GM10847 (cell line): ENCODE measurements around the gene SEMA5B.

ENCODE experiments used
- POLR2A ChIP-seq: IDR thresholded peaks from 2 replicates; pipeline ENCODE4 v1.6.1; 2011; ENCODE audit not compliant: insufficient read length; ENCODE audit errors: extremely low read depth

SEMA5B gene

GRCh38 chr3:122943828-122944190, 83.8 kb downstream of the SEMA5B start:
- no peak for TF ChIP-seq POLR2A

GRCh38 chr3:122942937-122943827, 84.4 kb downstream of the SEMA5B start:
- no peak for TF ChIP-seq POLR2A

- TF ChIP-seq POLR2A, result no peak
These were observed 85.3 kb downstream of the SEMA5B start for GRCh38 chr3:122942239-122942638.

DNA sequence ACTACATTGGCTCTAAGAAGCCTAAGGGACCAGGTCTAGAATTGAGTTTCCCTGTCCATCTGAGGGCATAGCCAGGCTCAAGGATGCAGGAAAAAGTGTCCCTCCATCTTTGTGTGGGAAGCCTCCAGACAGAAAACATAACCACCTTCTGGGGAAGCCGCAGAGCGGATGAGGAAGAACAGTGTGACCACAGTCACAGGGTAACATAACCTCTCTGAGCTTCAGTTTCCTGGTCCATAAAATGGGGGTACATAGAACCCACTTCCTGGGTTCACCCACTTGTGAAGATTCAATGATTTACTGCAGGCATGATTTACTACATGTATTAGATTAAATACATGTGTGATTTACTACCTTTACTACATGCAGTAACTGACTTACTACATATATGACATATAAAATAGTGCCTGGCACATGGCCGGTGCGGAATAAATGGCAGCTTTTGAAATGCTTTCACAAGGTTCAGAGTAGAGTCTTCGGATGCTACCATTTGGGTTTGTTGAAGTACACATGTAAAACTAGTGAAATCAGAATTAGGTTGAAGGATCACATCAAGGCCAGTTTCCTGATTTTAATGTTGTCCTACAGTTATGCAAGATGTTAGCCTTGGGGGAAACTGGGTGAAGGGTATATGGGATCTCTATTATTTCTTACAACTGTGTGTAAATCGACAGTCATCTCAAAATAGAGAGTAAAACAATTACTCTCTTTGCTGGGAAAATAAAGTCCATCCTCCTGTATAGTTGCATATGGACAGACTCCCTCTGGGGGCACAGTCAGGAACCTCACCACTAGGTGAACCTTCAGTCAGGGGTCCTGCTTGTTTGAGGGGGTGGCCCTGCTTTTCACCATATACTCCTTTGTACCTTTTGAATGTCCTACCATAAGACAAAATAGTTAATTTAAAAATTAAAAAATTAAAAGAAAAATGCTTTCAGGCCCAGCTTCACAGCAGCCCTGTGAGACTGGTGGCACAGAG, 86.0 kb downstream of the SEMA5B start:
- no peak for TF ChIP-seq POLR2A

DNA sequence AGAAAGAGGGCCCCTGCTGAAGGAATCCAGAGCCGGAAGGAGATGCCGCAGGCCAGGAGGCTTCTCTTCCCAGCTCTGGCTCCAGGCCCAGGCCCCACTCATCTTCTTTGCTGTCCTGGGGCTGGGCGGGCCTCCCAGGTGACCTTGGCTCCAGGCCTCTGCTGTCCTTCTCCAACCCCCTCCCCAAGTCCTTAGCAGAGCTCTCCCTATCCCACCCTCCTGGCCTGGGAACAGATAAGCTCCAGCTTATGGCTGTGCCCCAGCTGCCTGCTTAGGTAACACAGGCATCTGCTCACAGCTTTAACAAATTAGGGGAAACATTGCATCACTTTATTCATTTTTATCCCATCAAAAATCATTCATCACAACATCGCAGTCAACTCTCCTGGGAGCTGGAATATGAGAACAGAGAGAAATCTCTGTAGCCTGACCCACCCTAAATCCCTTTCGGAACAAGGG, 86.9 kb downstream of the SEMA5B start:
- no peak for TF ChIP-seq POLR2A

DNA sequence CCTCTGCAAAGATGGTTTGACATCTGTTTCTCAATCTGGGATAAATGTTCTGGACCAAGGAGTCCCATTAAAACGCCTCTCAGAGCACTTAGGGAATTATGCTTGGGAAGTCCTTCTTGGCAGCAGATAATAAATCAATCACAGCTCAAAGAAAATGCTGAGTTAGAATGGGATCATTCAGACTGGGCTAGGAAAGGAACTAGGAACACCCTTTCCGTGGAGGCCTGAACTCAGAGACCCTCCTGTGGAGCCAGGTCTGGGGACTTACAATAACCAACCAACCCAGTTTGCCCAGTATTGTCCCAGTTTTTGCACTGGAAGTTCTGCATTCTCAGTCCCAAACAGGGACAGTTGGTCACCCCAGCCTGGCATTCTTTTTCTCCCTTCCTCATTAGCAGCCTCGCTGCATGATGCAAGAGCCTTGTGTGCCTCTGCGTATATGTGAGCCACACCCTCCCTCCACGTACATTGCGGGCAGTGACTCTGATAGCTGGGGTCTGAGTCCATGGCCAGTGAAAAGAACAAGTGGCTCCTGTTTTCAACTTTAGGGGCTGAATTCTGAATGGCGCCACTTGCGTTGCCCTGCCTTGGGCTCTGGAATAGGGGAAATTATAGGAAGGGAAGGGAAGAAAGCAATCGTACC, 88.7 kb downstream of the SEMA5B start:
- no peak for TF ChIP-seq POLR2A

DNA sequence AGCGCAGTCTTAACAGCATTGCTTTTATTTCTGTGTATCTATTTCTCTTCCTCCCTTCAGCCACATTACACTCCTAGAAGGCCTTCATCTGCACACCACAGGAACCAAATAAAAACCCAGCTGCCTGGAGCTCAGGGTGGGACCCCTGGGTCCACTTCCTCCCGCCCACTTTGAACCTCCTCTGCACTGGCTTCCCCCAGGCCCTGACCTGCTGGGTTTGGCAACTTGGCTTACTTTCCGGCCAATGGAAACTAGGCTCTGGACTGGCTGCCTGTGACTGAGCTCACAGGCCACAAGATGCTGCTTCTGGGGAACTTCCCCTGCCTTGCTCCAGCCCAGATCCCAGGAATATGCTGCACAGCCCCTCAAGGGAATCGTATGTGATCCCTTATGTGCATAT, 89.8 kb downstream of the SEMA5B start:
- no peak for TF ChIP-seq POLR2A

- TF ChIP-seq POLR2A, result no peak
These were observed 90.6 kb downstream of the SEMA5B start for GRCh38 chr3:122936986-122937385.

DNA sequence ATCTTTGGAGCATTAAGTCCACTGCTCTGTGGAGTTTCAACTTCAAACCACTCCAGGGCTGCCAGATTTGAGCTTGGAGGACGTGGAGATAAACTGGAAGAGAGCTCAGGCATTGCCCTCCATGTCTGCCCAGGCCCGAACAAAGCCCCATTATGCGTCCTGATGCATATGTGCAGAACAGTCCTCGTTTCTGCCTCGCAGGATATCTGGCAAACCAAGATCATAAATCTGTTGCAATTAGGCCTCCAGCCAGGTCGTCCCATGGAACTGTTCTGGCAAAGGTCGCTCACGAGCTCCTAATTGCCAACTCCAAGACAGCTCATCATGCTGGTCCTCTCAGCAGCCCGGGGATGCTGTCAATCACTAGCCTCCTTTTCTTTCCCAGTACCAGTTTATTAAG, 91.2 kb downstream of the SEMA5B start:
- no peak for TF ChIP-seq POLR2A

- TF ChIP-seq POLR2A, result no peak
These were observed 93.3 kb downstream of the SEMA5B start for GRCh38 chr3:122934251-122934650.

DNA sequence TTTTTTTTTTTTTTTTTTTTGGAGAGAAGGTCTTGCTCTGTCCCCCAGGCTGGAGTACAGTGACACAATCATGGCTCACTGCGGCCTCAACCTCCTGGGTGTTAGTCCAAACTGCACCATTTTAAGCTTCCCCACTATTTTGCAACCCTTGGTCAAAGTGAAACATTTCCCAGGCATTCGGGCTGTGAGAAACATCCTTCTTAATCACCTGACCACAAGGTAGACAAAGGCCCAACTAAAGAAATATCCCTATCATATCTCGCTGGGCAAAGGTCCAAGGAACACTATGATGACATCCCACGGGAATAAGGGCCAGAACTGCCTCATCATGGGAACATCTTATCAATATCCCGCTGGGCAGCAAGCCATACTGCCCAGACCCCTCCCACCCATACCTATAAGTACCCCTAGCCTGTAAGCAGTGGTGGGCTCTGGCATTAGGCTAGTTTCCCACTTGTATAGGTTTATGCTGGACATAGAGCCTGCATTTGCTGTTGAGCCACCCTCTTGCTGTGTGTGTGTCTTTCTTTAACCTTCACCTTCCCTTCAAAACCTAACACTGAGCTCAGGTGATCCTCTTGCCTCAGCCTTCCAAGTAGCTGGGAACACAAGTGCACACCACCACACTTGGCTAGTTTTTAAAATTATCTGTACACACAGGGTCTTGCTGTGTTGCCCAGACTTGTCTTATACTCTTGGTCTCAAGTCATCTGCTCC, 95.2 kb downstream of the SEMA5B start:
- no peak for TF ChIP-seq POLR2A

- no peak for TF ChIP-seq POLR2A
These were observed 95.9 kb downstream of the SEMA5B start for GRCh38 chr3:122931636-122932035.

DNA sequence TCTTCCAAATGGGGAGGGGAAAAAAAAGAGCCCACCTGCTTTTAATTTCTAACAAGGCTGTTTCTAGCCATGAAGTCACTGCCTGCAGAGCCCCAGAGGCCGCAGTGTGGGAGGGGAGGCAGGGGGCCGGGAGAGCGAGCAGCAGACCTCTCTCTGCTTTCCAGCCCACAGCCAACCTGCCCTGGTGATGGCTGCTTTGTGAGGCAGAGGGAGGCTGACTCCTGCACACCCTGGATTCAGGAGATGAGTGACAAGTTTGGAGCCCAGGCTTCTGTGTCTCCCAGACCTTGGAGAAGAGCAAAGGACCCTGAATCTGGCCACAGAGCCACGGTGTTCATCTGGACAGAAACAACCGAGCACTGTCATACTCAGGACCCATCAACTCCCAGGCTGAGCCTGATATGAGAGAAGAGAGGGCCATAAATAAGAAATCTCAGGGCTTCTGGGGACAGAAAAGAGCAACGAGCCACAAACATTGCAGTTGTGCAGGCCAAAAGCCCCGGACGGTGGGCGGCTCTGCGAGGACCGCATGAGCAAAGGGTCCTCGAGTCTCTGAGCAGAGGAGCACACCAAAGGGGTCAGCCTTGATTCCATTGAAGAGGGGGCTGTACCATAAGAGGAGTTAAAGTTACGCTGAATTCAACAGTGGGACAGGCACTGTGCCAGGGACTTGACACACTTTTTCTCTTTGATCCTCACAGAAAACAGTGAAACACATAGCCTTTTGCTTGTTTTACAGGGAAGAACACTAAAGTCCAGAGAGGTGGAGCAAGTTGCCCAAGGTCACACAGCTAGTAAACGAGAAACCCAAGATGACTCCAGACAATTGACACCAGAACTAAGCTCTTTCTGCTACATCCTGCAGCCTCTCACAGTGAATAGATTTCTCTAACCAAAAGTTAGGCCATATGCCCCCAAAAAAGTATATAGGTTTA, 97.2 kb downstream of the SEMA5B start:
- TF ChIP-seq POLR2A, result no peak
